ENCODE measurements around the gene WSB1.

- TF ChIP-seq, protein P1, sequence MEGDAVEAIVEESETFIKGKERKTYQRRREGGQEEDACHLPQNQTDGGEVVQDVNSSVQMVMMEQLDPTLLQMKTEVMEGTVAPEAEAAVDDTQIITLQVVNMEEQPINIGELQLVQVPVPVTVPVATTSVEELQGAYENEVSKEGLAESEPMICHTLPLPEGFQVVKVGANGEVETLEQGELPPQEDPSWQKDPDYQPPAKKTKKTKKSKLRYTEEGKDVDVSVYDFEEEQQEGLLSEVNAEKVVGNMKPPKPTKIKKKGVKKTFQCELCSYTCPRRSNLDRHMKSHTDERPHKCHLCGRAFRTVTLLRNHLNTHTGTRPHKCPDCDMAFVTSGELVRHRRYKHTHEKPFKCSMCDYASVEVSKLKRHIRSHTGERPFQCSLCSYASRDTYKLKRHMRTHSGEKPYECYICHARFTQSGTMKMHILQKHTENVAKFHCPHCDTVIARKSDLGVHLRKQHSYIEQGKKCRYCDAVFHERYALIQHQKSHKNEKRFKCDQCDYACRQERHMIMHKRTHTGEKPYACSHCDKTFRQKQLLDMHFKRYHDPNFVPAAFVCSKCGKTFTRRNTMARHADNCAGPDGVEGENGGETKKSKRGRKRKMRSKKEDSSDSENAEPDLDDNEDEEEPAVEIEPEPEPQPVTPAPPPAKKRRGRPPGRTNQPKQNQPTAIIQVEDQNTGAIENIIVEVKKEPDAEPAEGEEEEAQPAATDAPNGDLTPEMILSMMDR (IDR thresholded peaks at IDR 0.05), result no peak
- no peak for TF ChIP-seq EZH2 (IDR thresholded peaks at IDR 0.05; ENCODE audit: borderline replicate concordance, insufficient read depth, low read depth, low read length, poor library complexity, severe bottlenecking)
These were observed 24.3 kb downstream of the WSB1 start for GRCh38 chr17:27318228-27318627.

Data from B cell (primary cell).